OCI-LY1 (cell line): Measurements from ENCODE around the gene TYRO3.

Experiments
- H2AFZ ChIP-seq: fragments of 200-600 bp; sonication (generic), shearing (Covaris generic); 2 replicates; pipeline ENCODE4 v1.6.0; 2014; ENCODE audit warnings: antibody characterized with exemption, mild to moderate bottlenecking, low read length
- H3F3A ChIP-seq: fragments of 200-600 bp; sonication (generic), shearing (Covaris generic); 2 replicates; pipeline ENCODE4 v1.6.0; 2014; ENCODE audit warnings: mild to moderate bottlenecking, antibody characterized with exemption, low read length, moderate library complexity; ENCODE audit not compliant: insufficient read depth
- H3K27ac ChIP-seq: fragments of 200-600 bp; sonication (generic); 2 replicates; pipeline ENCODE4 v1.5.1; 2014; ENCODE audit warnings: low read length, mixed run types, mild to moderate bottlenecking, low read depth; ENCODE audit not compliant: poor library complexity, severe bottlenecking
- H3K27me3 ChIP-seq: fragments of 200-600 bp; sonication (generic); 2 replicates; pipeline ENCODE4 v1.6.0; 2014; ENCODE audit warnings: antibody characterized with exemption, mild to moderate bottlenecking, low read length, moderate library complexity; ENCODE audit not compliant: insufficient read depth
- H3K36me3 ChIP-seq: fragments of 200-600 bp; sonication (generic); 2 replicates; pipeline ENCODE4 v1.6.1; 2014; ENCODE audit warnings: mild to moderate bottlenecking, antibody characterized with exemption, low read length, moderate library complexity, mixed read lengths; ENCODE audit not compliant: insufficient read depth
- H3K4me1 ChIP-seq: fragments of 200-600 bp; sonication (generic); 2 replicates; pipeline ENCODE4 v1.5.1; 2014; ENCODE audit warnings: mild to moderate bottlenecking, low read length, moderate library complexity; ENCODE audit not compliant: insufficient read depth, severe bottlenecking
- H3K4me2 ChIP-seq: fragments of 200-600 bp; sonication (generic), shearing (Covaris generic); 2 replicates; pipeline ENCODE4 v1.6.1; 2014; ENCODE audit warnings: low read length
- H3K4me3 ChIP-seq: fragments of 200-600 bp; sonication (generic); 2 replicates; pipeline ENCODE4 v1.5.1; 2014; ENCODE audit warnings: low read length, low read depth, mild to moderate bottlenecking, mixed read lengths; ENCODE audit not compliant: poor library complexity, severe bottlenecking
- H3K79me2 ChIP-seq: fragments of 200-600 bp; shearing (Covaris generic); 2 replicates; pipeline ENCODE4 v1.6.1; 2016; ENCODE audit warnings: mixed run types, low read length, mixed read lengths; ENCODE audit not compliant: insufficient read depth
- H3K9ac ChIP-seq: fragments of 200-600 bp; sonication (generic), shearing (Covaris generic); 2 replicates; pipeline ENCODE4 v1.6.1; 2014; ENCODE audit warnings: mild to moderate bottlenecking, low read length, mixed read lengths
- H3K9me2 ChIP-seq: fragments of 200-600 bp; sonication (generic), shearing (Covaris generic); 2 replicates; pipeline ENCODE4 v1.6.1; 2014; ENCODE audit warnings: low read depth, mild to moderate bottlenecking, low read length, mixed read lengths
- H3K9me3 ChIP-seq: fragments of 200-600 bp; shearing (Covaris generic); 2 replicates; pipeline ENCODE4 v1.6.1; 2014; ENCODE audit warnings: low read length, mixed read lengths
- H4K20me1 ChIP-seq: fragments of 200-600 bp; sonication (generic), shearing (Covaris generic); 2 replicates; pipeline ENCODE4 v1.6.0; 2016; ENCODE audit warnings: mild to moderate bottlenecking, low read length; ENCODE audit not compliant: insufficient read depth
- EZH2 ChIP-seq: fragments of 200-600 bp; sonication (generic), shearing (Covaris generic); IDR thresholded peaks from 2 replicates; pipeline ENCODE4 v1.8.0; 2017; ENCODE audit warnings: borderline replicate concordance, mixed run types, mild to moderate bottlenecking, antibody characterized with exemption, low read length, moderate library complexity, mixed read lengths
- TF ChIP-seq, protein P1 (sequence below): fragments of 200-600 bp; sonication (generic), shearing (Covaris generic); IDR thresholded peaks from 2 replicates; pipeline ENCODE4 v1.5.1; 2017; ENCODE audit warnings: mild to moderate bottlenecking, antibody characterized with exemption, low read length, moderate library complexity, mixed read lengths

Gene TYRO3

DNA sequence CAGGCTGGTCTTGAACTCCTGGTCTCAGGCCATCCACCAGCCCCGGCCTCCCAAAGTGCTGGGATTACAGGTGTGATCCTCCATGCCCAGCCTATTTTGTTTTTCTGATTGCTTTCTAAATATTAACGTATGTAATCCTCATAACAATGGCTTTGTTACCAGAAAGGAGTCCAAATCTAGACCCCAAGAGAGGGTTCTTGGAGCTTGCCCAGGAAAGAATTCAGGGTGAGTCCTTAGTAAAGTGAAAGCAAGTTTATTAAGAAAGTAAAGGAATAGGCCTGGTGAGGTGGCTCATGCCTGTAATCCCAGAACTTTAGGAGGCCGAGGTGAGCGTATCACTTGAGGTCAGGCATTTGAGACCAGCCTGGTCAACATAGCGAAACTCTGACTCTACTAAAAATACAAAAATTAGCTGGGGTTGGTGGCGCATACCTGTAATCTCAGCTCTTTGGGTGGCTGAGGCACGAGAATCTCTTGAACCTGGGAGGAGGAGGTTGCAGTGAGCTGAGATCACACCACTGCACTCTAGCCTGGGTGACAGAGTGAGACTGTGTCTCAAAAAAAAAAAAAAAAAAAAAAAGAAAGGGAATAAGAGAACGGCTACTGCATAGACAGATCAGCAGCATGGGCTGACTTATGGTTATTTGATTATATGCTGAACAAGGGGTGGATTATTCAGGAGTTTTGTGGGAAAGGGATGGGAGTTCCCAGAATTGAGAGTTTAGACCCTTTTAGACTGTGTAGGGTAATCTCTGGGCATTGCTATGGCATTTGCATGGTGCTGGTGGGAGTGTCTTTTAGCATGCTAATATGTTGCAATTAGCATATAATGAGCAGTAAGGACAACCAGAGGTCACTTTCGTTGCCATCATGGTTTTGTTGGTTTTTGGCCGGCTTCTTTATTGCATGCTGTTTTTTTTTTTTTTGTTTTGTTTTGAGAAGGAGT, 36.1 kb downstream of the TYRO3 start:
- TF ChIP-seq, protein P1, sequence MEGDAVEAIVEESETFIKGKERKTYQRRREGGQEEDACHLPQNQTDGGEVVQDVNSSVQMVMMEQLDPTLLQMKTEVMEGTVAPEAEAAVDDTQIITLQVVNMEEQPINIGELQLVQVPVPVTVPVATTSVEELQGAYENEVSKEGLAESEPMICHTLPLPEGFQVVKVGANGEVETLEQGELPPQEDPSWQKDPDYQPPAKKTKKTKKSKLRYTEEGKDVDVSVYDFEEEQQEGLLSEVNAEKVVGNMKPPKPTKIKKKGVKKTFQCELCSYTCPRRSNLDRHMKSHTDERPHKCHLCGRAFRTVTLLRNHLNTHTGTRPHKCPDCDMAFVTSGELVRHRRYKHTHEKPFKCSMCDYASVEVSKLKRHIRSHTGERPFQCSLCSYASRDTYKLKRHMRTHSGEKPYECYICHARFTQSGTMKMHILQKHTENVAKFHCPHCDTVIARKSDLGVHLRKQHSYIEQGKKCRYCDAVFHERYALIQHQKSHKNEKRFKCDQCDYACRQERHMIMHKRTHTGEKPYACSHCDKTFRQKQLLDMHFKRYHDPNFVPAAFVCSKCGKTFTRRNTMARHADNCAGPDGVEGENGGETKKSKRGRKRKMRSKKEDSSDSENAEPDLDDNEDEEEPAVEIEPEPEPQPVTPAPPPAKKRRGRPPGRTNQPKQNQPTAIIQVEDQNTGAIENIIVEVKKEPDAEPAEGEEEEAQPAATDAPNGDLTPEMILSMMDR: no peak
- no peak for TF ChIP-seq EZH2

DNA sequence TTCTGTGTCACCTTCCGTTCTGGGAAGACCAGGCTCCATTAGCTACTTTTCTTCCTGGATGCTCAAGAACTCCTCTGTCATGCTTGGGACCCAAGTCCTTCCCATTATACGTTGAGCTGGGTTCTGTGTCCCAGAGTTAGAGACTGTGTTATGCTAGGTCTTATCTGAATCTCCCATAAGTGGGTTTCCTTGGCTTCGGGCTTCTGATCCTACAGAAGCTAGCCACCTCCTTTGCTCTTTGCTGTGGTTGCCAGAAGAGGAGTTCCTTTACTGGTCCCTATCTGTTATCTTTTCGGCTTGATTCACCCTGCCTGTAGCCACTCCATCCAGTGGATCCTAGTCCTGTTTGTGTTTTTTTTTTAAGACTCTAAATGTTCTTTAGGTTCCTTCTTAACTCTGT, 38.0 kb downstream of the TYRO3 start:
- Histone ChIP-seq H3K4me1 (no peaks in the 10 kb centered on the region), H3K9ac (no peak overlapping the region), H3K79me2 (no peaks in the 10 kb centered on the region), H3K4me2 (no peak overlapping the region), H3K9me2 (no peaks in the 10 kb centered on the region), H3K27ac (no peak overlapping the region), H3K4me3 (no peak overlapping the region), H3K36me3 (no peaks in the 10 kb centered on the region), H2AFZ (no peak overlapping the region), H4K20me1 (no peaks in the 10 kb centered on the region), H3F3A (no peaks in the 10 kb centered on the region), H3K9me3 (no peaks in the 10 kb centered on the region), H3K27me3 (no peaks in the 10 kb centered on the region)
- TF ChIP-seq, protein P1: no peak
- TF ChIP-seq EZH2: no peak

More for the DNA sequence above, 36.1 kb downstream of the TYRO3 start:
- H3K9me2 ChIP-seq: no peaks in the 10 kb centered on the region
- no peaks in the 10 kb centered on the region for H3K36me3 ChIP-seq
- no peaks in the 10 kb centered on the region for H3K9me3 ChIP-seq
- no peaks in the 10 kb centered on the region for H3K4me1 ChIP-seq
- no peak overlapping the region for H3K27ac ChIP-seq
- no peaks in the 10 kb centered on the region for H4K20me1 ChIP-seq
- H3K27me3 ChIP-seq: no peaks in the 10 kb centered on the region
- no peak overlapping the region for H3K4me2 ChIP-seq
- H3K79me2 ChIP-seq: no peaks in the 10 kb centered on the region
- no peak overlapping the region for H2AFZ ChIP-seq
- no peak overlapping the region for H3K4me3 ChIP-seq
- H3K9ac ChIP-seq: no peak overlapping the region
- no peaks in the 10 kb centered on the region for H3F3A ChIP-seq

DNA sequence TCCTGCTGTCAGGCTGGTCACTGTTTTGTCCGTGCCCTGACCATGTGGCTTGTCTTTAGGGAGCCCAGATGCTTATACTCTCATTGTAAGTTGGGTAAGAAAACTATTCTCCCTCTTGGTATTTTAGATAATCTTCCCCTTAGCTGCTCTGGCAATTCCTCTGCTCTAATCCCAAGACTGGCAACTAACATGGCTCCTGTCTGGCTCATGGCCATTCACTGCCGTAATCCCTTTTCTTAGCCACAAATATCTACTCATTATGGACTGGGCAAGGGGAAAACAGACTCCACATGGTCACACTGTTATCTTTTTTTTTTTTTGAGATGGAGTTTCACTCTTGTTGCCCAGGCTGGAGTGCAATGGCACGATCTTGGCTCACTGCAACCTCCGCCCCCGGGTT, 38.8 kb downstream of the TYRO3 start:
- Histone ChIP-seq H3K4me3 (no peak overlapping the region), H3K9ac (no peak overlapping the region), H3K79me2 (no peaks in the 10 kb centered on the region)

More for the DNA sequence above, 38.8 kb downstream of the TYRO3 start:
- no peak overlapping the region for H3K27ac ChIP-seq
- no peak overlapping the region for H2AFZ ChIP-seq
- H3K9me2 ChIP-seq: no peaks in the 10 kb centered on the region
- TF ChIP-seq, protein P1: no peak
- no peak for TF ChIP-seq EZH2
- H4K20me1 ChIP-seq: no peaks in the 10 kb centered on the region
- no peak overlapping the region for H3K4me2 ChIP-seq
- H3K36me3 ChIP-seq: no peaks in the 10 kb centered on the region
- H3K4me1 ChIP-seq: no peaks in the 10 kb centered on the region
- no peaks in the 10 kb centered on the region for H3K9me3 ChIP-seq
- H3F3A ChIP-seq: no peaks in the 10 kb centered on the region
- H3K27me3 ChIP-seq: no peaks in the 10 kb centered on the region
